ENCODE results near the gene CASP12. TPM values are rescaled to one million over a fixed set of nuclear protein-coding genes. Genes with fewer than 3 reads are reported as not detected.

Gene CASP12
- total RNA-seq, 2 donors from 2014 or later = not detected

- H3K4me3 Mint-ChIP-seq = no peak overlapping the region
Measured at GRCh38 chr11:104841973-104842525, 56.2 kb downstream of the CASP12 start.

GRCh38 chr11:104841185-104841584 is 57.1 kb downstream of the CASP12 start:
- Mint-ChIP-seq H3K27ac (no peak overlapping the region), H3K36me3 (peaks cover 19% of the 10 kb centered on the region), H3K27me3 (no peaks in the 10 kb centered on the region), H3K4me1 (ENCODE audit: low read depth in 2 of 2) (no peaks in the 10 kb centered on the region), H3K9me3 (peaks cover 6% of the 10 kb centered on the region), H3K4me3 (no peak overlapping the region)
- no peak for ATAC-seq
- no peak for DNase-seq (ENCODE audit: low spot score)

More at GRCh38 chr11:104841973-104842525, 56.2 kb downstream of the CASP12 start:
- DNase-seq (ENCODE audit: low spot score) = no peak
- no peaks in the 10 kb centered on the region for H3K27me3 Mint-ChIP-seq
- peaks cover 6% of the 10 kb centered on the region for H3K9me3 Mint-ChIP-seq
- H3K36me3 Mint-ChIP-seq = peaks cover 19% of the 10 kb centered on the region
- no peaks in the 10 kb centered on the region for H3K4me1 Mint-ChIP-seq (ENCODE audit: low read depth in 2 of 2)
- H3K27ac Mint-ChIP-seq = no peak overlapping the region
- no peak for ATAC-seq

GRCh38 chr11:104837969-104838639 is 60.2 kb downstream of the CASP12 start:
- no peak overlapping the region for H3K4me3 Mint-ChIP-seq
- H3K9me3 Mint-ChIP-seq = peaks cover 6% of the 10 kb centered on the region
- DNase-seq (ENCODE audit: low spot score) (no peak), ATAC-seq (no peak)
- no peaks in the 10 kb centered on the region for H3K27me3 Mint-ChIP-seq
- peaks cover 19% of the 10 kb centered on the region for H3K36me3 Mint-ChIP-seq
- no peaks in the 10 kb centered on the region for H3K4me1 Mint-ChIP-seq (ENCODE audit: low read depth in 2 of 2)
- H3K27ac Mint-ChIP-seq = no peak overlapping the region

GRCh38 chr11:104836691-104837090 is 61.6 kb downstream of the CASP12 start:
- no peak for ATAC-seq
- no peak overlapping the region for H3K4me3 Mint-ChIP-seq

More at GRCh38 chr11:104836691-104837090, 61.6 kb downstream of the CASP12 start:
- Mint-ChIP-seq H3K36me3 (peaks cover 19% of the 10 kb centered on the region), H3K27me3 (no peaks in the 10 kb centered on the region), H3K4me1 (ENCODE audit: low read depth in 2 of 2) (no peaks in the 10 kb centered on the region), H3K9me3 (peaks cover 6% of the 10 kb centered on the region), H3K27ac (no peak overlapping the region)
- no peak for DNase-seq (ENCODE audit: low spot score)

Other genes with a start within 250 kb of the CASP12 start
- gene CASP4, start 70.1 kb upstream of the CASP12 start, total RNA-seq = 100 to 1,000 TPM; 118 to 211 TPM
- under 1 TPM in 1 of 2 donors, not detected in 1; 0.33 TPM for gene CASP5, start 124.7 kb upstream of the CASP12 start, total RNA-seq
- gene CASP1, start 136.7 kb upstream of the CASP12 start, total RNA-seq = 10 to 100 TPM; 43.8 to 84.8 TPM
- gene CARD16, start 146.9 kb upstream of the CASP12 start, total RNA-seq = 10 to 100 TPM; 17.1 to 58.3 TPM
- gene CARD18, start 241.3 kb upstream of the CASP12 start, total RNA-seq = not detected